ENCODE measurements around the gene FHIT.

- TF ChIP-seq CTCF (IDR thresholded peaks at IDR 0.05) = no peak
- TF ChIP-seq POLR2A (IDR thresholded peaks at IDR 0.05) = no peak
- TF ChIP-seq POLR2AphosphoS5 (IDR thresholded peaks at IDR 0.05) = no peak
These were observed 578.1 kb downstream of the FHIT start for GRCh38 chr3:60673123-60673522.
